ENCODE results near the gene SLC12A8.

SLC12A8 gene

DNA sequence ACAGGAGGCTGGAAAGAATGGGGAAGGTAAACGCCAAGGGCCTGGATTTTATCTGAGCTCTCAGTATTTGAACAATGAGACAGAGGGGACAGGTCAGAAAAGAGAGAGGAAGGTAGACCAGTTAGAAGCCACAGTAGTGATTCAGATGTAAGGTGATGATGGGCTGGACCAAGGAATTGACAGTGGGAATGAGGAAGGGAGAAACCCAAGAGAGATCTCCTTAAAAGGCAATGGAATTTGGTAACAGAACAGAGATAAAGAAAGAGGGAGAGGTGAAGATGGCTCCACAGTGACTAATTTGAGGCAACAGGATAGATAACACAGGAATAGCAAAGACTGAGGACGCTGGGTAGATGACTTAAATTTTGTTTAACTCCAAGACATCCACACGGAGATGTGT is 145.3 kb downstream of the SLC12A8 start:
- POLR2A ChIA-PET, result no interaction called here
- CTCF ChIA-PET, result no interaction called here
- DNase-seq (ENCODE audit: extremely low spot score), result no peak
- TF ChIP-seq, protein P1, sequence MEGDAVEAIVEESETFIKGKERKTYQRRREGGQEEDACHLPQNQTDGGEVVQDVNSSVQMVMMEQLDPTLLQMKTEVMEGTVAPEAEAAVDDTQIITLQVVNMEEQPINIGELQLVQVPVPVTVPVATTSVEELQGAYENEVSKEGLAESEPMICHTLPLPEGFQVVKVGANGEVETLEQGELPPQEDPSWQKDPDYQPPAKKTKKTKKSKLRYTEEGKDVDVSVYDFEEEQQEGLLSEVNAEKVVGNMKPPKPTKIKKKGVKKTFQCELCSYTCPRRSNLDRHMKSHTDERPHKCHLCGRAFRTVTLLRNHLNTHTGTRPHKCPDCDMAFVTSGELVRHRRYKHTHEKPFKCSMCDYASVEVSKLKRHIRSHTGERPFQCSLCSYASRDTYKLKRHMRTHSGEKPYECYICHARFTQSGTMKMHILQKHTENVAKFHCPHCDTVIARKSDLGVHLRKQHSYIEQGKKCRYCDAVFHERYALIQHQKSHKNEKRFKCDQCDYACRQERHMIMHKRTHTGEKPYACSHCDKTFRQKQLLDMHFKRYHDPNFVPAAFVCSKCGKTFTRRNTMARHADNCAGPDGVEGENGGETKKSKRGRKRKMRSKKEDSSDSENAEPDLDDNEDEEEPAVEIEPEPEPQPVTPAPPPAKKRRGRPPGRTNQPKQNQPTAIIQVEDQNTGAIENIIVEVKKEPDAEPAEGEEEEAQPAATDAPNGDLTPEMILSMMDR (IDR thresholded peaks at IDR 0.05; ENCODE audit: control extremely low read depth, extremely low read depth, low read depth, missing control alignments), result no peak

DNA sequence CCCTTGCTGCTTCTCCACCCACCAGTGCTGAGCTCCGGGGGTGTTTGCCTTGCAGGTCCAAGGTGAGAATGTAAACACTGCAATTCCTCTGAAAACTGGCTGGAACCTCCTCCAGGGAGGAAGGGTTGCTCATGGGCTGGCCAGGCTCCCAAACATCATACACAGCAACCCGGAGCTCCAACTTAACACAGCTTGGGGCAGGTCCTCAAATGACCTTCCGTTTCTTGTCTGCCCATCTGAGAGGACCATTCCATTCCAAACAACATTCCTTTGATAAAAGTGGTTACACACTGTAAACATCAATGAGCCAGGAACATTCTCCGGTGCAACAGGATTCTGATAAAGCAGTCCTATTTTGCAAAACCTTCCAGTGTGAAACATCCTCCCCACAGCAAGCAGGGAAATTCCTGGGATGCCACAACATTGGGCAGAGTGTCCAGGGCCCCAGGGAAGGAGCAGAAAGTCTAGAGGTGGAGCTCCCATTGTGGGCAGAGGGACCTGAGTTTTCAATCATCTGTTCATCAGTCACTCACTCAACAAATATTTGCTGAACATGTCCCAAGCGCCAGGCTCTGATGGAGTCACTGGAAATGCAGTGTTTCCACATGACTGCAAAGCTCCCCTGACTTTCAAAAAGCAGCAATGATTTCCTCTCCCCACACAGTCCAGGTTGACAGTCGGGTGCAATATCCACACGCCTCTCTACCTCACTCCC is 149.5 kb downstream of the SLC12A8 start:
- ChIA-PET POLR2A (no interaction called here), CTCF (interaction anchor here (1.0 to 2.5 kb wide), 3 partner anchors 9 to 19 kb away, joined by 3 to 5 read pairs (median 3); no protein-coding TSS in a partner anchor)

DNA sequence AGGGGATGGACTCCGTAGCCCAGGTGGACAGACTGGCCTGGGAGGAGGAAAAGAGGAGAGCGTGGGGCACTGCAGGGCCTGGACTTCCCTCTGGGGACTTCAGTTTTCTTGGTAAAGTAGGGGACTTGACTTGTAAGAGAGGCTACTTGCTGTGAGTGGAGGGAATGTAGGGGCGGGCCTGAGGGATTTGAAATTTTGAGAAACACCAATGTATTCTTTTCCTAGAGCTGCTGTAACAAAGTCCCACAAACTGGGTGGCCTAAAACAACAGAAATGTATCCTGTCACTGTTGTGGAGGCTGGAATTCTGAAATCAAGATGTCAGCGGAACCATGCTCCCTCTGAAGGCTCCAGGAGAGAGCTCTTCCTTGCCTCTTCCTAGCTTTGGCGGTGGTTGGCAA is 150.9 kb downstream of the SLC12A8 start:
- TF ChIP-seq, protein P1 (IDR thresholded peaks at IDR 0.05; ENCODE audit: control extremely low read depth, extremely low read depth, low read depth, missing control alignments), result no peak
- ChIA-PET CTCF (interaction anchor here (1.5 to 2.5 kb wide), 2 partner anchors 11 to 141 kb away, joined by 3 to 5 read pairs; no protein-coding TSS in a partner anchor), POLR2A (no interaction called here)
- no peak for DNase-seq (ENCODE audit: extremely low spot score)

More for the DNA sequence above, 149.5 kb downstream of the SLC12A8 start:
- TF ChIP-seq, protein P1 (IDR thresholded peaks at IDR 0.05; ENCODE audit: control extremely low read depth, extremely low read depth, low read depth, missing control alignments), result no peak
- DNase-seq (ENCODE audit: extremely low spot score), result no peak

DNA sequence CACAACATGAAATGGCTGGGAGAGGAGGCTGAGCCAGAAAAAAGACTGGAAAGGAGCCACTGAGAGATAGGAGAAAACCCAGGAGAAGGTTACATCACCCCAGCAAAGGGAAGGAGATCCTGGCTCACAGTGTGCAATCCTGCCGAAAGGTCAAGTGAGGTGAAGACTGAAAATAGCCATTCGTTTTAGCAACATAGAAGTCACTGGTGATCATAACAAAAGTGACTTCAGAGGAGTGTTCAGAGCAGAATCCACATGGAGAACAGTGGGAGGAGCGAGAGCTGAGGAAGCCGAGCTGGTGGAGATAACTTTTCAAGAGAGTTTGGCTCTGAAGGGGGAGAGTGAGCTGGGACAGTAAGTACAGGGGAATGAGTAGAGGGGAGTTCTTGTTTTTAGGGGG is 151.4 kb downstream of the SLC12A8 start:
- CTCF ChIA-PET, result interaction anchor here (1.5 to 2.5 kb wide), 2 partner anchors 11 to 141 kb away, joined by 3 to 5 read pairs; no protein-coding TSS in a partner anchor
- POLR2A ChIA-PET, result no interaction called here
- no peak for DNase-seq (ENCODE audit: extremely low spot score)
- TF ChIP-seq, protein P1 (IDR thresholded peaks at IDR 0.05; ENCODE audit: control extremely low read depth, extremely low read depth, low read depth, missing control alignments), result no peak

DNA sequence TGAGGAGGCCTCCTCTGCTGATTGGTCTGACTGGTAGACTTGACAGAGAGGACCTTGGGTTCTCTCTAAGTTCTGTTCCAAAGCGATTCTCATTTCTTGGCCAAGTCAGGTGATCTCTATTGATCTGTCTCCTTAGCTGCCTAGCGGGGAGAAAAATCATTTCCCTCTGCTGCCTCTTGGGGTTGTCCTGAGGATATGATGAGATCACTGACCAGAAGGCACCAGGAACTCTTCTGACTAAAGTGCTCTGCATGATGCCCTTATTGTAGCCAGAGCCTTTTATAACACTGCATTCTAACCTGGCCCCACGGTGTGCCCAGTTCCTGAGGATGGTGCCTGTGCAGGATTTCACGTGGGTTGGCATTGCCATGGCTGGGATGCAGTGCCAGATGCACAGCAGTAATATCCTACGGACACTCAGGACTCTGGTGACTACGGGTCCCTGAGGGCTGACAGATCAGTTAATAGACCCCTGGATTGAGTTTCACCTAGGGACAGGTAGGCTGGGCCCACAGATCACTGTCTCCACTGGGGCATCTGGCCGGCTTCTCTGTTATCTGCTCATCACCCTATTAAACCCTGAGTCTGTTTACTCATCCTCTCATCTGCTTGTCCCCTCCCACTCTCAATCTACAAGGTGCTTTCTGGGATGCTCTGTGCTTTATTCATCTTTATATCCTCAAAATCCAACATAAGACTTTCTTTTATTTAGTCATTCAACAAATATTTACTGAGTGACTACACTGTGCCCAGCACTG is 152.9 kb downstream of the SLC12A8 start:
- ChIA-PET POLR2A (no interaction called here), CTCF (no interaction called here)
- TF ChIP-seq, protein P1 (IDR thresholded peaks at IDR 0.05; ENCODE audit: control extremely low read depth, extremely low read depth, low read depth, missing control alignments), result no peak
- DNase-seq (ENCODE audit: extremely low spot score), result no peak

DNA sequence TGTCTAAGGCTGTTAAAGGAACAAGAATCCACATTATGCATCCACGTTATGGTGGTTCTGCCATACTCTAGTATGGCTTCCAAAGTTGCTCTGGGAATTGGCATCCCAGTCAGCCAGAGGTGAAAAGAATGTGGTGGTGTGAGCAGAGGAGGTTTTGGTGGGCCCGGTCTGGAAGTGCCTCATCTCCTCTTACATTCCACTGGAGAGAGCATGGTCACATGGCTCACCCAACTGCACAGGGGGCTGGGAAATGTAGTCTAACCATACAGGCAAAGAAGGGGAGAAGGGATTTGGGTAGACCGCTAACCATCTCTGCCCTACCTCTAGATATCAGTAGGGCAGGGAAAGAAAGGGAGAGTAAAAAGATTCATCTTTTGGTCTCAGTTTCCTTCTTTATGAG is 153.6 kb downstream of the SLC12A8 start:
- POLR2A ChIA-PET, result no interaction called here
- CTCF ChIA-PET, result interaction anchor here (1.0 to 1.3 kb wide), 2 partner anchors 10 to 527 kb away, joined by 3 to 4 read pairs; no protein-coding TSS in a partner anchor
- no peak for DNase-seq (ENCODE audit: extremely low spot score)
- TF ChIP-seq, protein P1 (IDR thresholded peaks at IDR 0.05; ENCODE audit: control extremely low read depth, extremely low read depth, low read depth, missing control alignments), result no peak
